ENCODE results near the gene ZBTB20.

ZBTB20 gene

DNA sequence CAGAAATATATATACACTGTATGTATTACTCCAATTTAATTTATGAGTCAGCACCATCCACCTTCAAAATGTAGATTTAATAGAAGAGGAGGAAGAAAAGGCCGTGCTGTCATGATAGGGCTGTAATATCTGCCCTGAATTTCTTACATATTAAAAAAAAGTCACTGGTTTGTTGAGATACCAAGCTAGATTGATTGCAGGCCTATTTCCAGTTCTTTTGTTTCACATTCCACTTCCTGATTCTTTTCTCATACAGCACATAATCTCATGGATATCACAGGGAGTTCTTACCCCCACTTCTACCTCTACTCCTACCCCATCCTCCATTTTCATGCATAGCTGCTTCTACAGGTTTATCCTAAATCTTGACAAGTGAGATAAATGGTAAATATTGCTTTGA is 290.3 kb downstream of the ZBTB20 start:
- no peak overlapping the region for H3K27ac Mint-ChIP-seq
- DNase-seq: no peak
- peaks cover 32% of the 10 kb centered on the region for H3K4me1 Mint-ChIP-seq
- no peak overlapping the region for H3K4me3 Mint-ChIP-seq
- H3K27me3 Mint-ChIP-seq: no peaks in the 10 kb centered on the region
- H3K36me3 Mint-ChIP-seq (ENCODE audit: low read depth): no peaks in the 10 kb centered on the region
- H3K9me3 Mint-ChIP-seq: no peaks in the 10 kb centered on the region
- no peak for ATAC-seq

DNA sequence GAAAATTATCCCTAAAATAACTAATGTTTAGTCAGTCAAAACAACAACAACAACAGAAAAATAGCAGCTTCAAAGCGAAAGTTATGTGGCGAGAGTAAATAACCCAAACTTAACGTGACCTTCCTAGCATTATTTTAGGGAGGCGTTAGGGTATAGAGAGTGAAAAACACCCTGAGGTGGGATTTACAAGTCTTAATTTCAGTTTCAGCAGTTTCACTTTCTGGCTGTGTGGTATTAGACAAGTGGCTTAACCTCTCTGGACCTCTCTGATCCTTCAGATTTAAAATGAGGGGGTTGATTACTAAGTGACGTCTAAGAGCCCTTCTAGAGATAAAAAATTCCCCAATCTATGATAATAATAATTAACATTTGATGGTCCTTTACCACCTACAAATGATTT is 291.2 kb downstream of the ZBTB20 start:
- H3K4me1 Mint-ChIP-seq: peaks cover 27% of the 10 kb centered on the region
- no peaks in the 10 kb centered on the region for H3K36me3 Mint-ChIP-seq (ENCODE audit: low read depth)
- H3K9me3 Mint-ChIP-seq: no peaks in the 10 kb centered on the region
- no peak for DNase-seq
- H3K4me3 Mint-ChIP-seq: no peak overlapping the region
- H3K27me3 Mint-ChIP-seq: no peaks in the 10 kb centered on the region
- no peak overlapping the region for H3K27ac Mint-ChIP-seq
- peak; percentile 59 for ATAC-seq

GRCh38 chr3:114852966-114853365 is 294.1 kb downstream of the ZBTB20 start:
- DNase-seq: no peak
- H3K9me3 Mint-ChIP-seq: no peaks in the 10 kb centered on the region
- H3K36me3 Mint-ChIP-seq (ENCODE audit: low read depth): no peaks in the 10 kb centered on the region
- H3K27me3 Mint-ChIP-seq: no peaks in the 10 kb centered on the region
- no peak overlapping the region for H3K27ac Mint-ChIP-seq
- H3K4me1 Mint-ChIP-seq: peaks cover 18% of the 10 kb centered on the region
- no peak overlapping the region for H3K4me3 Mint-ChIP-seq
- no peak for ATAC-seq

- Mint-ChIP-seq H3K27me3 (no peaks in the 10 kb centered on the region), H3K36me3 (ENCODE audit: low read depth) (no peaks in the 10 kb centered on the region), H3K9me3 (no peaks in the 10 kb centered on the region), H3K4me3 (no peak overlapping the region), H3K27ac (no peak overlapping the region), H3K4me1 (peaks cover 8% of the 10 kb centered on the region)
- ATAC-seq: no peak
- no peak for DNase-seq
Observed at GRCh38 chr3:114850898-114851297, 296.2 kb downstream of the ZBTB20 start.

DNA sequence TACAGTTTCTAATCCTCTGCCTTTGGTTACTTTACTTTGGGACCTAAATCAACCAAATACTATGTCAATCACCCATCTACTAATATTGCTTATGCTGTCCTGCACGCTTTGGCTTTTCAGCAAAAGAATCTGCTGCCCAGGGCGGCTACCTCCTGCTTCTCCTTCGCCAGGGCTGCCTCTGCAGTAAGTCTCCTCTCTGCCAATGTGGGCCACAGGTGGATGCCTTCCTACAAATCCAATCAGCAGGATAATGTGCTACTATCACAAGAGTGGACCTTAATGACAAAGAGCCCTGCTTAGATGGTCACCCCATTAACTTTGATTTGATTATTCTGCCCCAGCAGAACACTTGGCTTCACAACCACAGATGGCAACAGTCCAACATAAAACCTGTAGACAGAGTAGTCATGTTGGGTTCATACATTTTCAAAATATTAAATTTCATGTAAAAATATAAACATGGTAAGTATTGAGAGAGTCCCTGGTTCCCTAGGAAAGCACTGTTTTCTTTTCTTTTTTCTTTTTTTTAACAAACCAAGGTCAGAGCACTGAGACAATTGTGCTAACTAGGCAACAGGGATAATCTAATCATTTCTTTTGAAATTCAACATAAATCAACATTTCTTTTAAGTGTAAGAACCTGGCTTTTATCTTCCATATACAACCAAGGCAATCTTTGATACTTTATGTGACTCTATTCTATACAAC is 298.3 kb downstream of the ZBTB20 start:
- no peak overlapping the region for H3K4me3 Mint-ChIP-seq
- no peaks in the 10 kb centered on the region for H3K36me3 Mint-ChIP-seq (ENCODE audit: low read depth)
- no peak overlapping the region for H3K27ac Mint-ChIP-seq
- no peak for ATAC-seq
- no peak for DNase-seq
- H3K9me3 Mint-ChIP-seq: no peaks in the 10 kb centered on the region
- no peaks in the 10 kb centered on the region for H3K27me3 Mint-ChIP-seq
- no peaks in the 10 kb centered on the region for H3K4me1 Mint-ChIP-seq

DNA sequence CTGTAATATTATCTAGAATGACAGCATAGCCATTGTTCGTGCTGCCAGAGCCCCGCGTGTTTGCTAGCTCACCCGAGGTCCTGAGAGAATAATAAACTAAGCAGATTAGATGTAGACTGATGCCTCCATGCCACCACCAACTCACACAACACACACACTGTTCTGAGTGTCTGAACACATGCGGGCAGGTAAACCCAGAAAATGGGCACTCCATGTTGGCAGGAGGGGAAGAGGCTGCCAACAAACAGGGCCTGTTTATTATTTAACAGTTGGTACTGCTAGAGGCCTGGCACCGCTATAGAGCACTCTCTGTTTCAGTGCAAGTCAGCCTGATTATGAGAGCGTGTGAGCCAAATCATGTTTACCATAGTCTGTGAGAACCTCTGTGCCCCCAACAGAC is 299.0 kb downstream of the ZBTB20 start:
- Mint-ChIP-seq H3K27ac (no peak overlapping the region), H3K27me3 (no peaks in the 10 kb centered on the region), H3K9me3 (no peaks in the 10 kb centered on the region), H3K4me3 (no peak overlapping the region), H3K36me3 (ENCODE audit: low read depth) (no peaks in the 10 kb centered on the region), H3K4me1 (no peaks in the 10 kb centered on the region)
- no peak for DNase-seq
- no peak for ATAC-seq

GRCh38 chr3:114847564-114847963 is 299.5 kb downstream of the ZBTB20 start:
- no peak for DNase-seq
- Mint-ChIP-seq H3K4me3 (no peak overlapping the region), H3K27me3 (no peaks in the 10 kb centered on the region), H3K9me3 (no peaks in the 10 kb centered on the region), H3K36me3 (ENCODE audit: low read depth) (no peaks in the 10 kb centered on the region), H3K27ac (no peak overlapping the region), H3K4me1 (no peaks in the 10 kb centered on the region)
- ATAC-seq: no peak

GRCh38 chr3:114846779-114847178 is 300.3 kb downstream of the ZBTB20 start:
- ATAC-seq: no peak
- Mint-ChIP-seq H3K27me3 (no peaks in the 10 kb centered on the region), H3K4me1 (no peaks in the 10 kb centered on the region), H3K9me3 (no peaks in the 10 kb centered on the region), H3K36me3 (ENCODE audit: low read depth) (no peaks in the 10 kb centered on the region), H3K4me3 (no peak overlapping the region), H3K27ac (no peak overlapping the region)
- no peak for DNase-seq

DNA sequence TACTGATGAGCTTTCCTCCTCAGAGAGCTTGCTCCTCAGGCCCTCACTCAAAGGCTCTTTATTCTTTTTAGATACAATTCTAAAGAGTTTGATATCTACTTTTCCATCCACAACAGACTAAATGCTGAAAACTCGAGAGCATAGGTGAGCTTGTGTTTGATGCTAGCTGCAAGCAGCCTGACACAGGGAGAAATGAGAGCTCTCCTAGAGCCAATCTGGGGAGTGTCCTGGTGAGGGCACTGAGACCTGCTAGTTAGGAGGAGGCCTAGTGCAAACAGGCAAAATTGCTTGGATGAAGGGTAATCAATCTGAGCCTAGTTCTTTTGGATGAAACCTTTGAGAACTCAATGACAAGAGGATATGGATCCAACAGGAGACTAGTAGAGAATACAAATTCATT is 300.8 kb downstream of the ZBTB20 start:
- peaks cover 4% of the 10 kb centered on the region for H3K4me1 Mint-ChIP-seq
- peaks cover 3% of the 10 kb centered on the region for H3K36me3 Mint-ChIP-seq (ENCODE audit: low read depth)
- H3K27me3 Mint-ChIP-seq: no peaks in the 10 kb centered on the region
- no peak overlapping the region for H3K27ac Mint-ChIP-seq
- DNase-seq (no peak), ATAC-seq (no peak)
- H3K9me3 Mint-ChIP-seq: no peaks in the 10 kb centered on the region
- no peak overlapping the region for H3K4me3 Mint-ChIP-seq

- peaks cover 9% of the 10 kb centered on the region for H3K36me3 Mint-ChIP-seq (ENCODE audit: low read depth)
- H3K27ac Mint-ChIP-seq: no peak overlapping the region
- H3K4me3 Mint-ChIP-seq: no peak overlapping the region
- DNase-seq (no peak), ATAC-seq (peak; percentile 49)
- H3K4me1 Mint-ChIP-seq: peaks cover 4% of the 10 kb centered on the region
- H3K27me3 Mint-ChIP-seq: no peaks in the 10 kb centered on the region
- no peaks in the 10 kb centered on the region for H3K9me3 Mint-ChIP-seq
Observed at GRCh38 chr3:114841515-114841914, 305.6 kb downstream of the ZBTB20 start.

DNA sequence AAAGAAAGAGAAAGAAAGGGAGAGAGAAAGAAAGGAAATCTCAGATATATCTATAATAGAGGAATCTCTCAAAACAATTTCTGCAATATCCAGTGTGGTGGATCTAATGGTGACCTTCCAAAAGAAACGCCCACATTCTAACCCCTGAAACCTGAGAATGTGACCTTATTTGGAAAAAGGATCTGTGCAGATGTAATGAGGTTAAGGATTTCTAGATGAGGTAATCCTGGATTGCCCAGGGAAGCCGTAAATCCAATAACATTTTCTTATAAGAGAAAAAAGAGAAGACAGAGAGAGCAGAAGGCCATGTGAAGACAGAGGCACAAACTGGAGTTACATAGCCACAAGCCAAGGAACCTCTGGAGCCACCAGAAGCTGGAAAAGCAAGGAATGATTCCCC is 307.6 kb downstream of the ZBTB20 start:
- Mint-ChIP-seq H3K36me3 (ENCODE audit: low read depth) (peaks cover 9% of the 10 kb centered on the region), H3K4me3 (no peak overlapping the region), H3K27me3 (no peaks in the 10 kb centered on the region), H3K9me3 (no peaks in the 10 kb centered on the region), H3K27ac (no peak overlapping the region), H3K4me1 (peaks cover 4% of the 10 kb centered on the region)
- ATAC-seq (no peak), DNase-seq (no peak)

DNA sequence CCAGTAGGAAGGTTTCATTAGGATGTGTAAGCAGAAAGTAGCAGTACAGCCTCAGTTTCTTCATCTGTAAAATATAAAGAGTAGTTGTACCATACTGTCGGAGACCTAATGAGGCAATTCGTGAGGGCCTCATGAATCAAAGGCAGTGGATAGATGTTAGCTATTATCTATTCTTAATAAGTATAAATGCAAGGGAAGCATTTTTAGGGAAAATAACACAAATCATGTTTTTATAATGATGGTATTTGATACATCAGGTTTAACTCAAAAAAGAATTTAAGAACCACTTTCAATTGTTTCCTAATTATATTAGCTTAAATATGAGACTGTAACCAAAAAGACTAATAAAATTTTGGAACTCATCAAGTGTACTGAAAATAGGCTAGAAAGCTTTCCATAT is 309.1 kb downstream of the ZBTB20 start:
- Mint-ChIP-seq H3K4me3 (no peak overlapping the region), H3K27me3 (no peaks in the 10 kb centered on the region), H3K27ac (no peak overlapping the region), H3K4me1 (peaks cover 4% of the 10 kb centered on the region), H3K36me3 (ENCODE audit: low read depth) (peaks cover 9% of the 10 kb centered on the region), H3K9me3 (no peaks in the 10 kb centered on the region)
- ATAC-seq (no peak), DNase-seq (no peak)

DNA sequence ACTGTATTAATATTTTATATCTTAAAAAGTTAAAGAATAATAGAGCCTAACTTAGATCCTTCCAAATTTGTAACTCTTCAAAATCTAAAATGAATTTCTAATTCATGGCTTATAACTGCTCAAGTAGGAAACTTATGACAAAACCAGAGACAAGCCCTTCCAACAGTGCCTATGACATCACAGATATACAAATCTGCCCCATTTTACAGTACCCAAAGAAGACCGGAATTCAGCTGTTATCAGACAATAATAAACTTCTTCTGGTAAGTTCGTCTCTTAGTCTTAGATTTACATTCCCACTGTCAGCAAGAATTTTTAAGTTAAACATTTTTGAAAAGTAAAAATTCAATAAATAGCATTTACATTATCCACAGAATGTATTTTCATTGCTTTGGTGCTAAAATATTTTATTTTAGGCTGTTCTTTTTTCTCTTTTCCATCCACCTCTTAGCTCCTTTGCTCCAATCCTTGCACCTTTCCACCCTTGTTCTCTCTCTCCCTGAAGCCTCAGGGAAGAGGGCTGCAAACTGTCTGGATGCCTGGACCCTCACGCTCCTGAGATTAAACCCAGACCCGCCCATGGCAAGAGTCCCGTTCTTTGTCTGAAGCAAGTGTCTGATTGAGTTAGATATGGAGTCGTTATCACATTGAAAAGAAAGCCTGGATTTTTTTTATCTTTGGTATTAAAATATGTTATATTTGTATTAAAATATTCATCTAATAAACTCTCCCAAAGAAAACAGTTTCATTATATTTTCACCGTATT is 312.7 kb downstream of the ZBTB20 start:
- ATAC-seq: no peak
- Mint-ChIP-seq H3K36me3 (ENCODE audit: low read depth) (peaks cover 6% of the 10 kb centered on the region), H3K9me3 (no peaks in the 10 kb centered on the region), H3K27ac (no peak overlapping the region), H3K4me3 (no peak overlapping the region), H3K27me3 (no peaks in the 10 kb centered on the region), H3K4me1 (peaks cover 3% of the 10 kb centered on the region)
- no peak for DNase-seq

DNA sequence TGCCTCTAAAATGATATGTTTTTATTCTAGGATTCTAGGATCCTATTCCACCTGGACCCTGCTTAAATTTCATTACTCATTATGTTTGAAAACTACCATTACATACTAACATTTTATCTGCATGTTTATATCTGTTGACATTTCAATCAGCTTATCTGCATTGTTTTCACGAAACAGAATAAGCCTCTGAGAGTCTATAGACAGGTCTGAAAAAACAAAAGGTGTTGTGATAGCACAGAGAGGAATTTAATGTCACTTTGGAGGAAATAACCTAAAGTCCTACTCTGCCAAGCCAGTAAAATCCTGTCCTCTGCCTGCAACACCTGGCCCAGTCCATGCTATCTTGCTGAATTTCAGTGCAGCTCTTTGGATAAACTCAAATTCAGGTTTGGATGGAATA is 315.2 kb downstream of the ZBTB20 start:
- Mint-ChIP-seq H3K9me3 (no peaks in the 10 kb centered on the region), H3K27ac (no peak overlapping the region), H3K4me1 (peaks cover 5% of the 10 kb centered on the region), H3K4me3 (no peak overlapping the region), H3K36me3 (ENCODE audit: low read depth) (no peaks in the 10 kb centered on the region), H3K27me3 (no peaks in the 10 kb centered on the region)
- DNase-seq (no peak), ATAC-seq (no peak)

DNA sequence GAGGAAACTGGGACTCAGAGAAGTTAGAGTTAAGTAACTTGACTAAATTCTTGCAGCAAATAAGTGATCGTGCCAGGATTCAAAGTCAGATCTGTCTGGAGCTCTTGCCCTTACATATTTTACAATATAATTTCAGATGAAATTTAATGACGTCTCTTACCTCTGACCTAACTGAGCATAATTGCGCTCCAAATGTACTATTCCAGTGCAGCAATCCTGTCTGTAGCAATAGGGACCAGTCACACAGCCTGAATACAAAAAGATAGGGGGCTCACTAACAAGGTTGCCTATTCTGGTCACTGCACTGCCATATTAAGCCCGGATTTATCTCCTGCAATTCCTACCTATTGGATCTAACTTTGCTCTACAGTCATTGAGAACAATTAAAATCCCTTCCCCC is 316.4 kb downstream of the ZBTB20 start:
- H3K36me3 Mint-ChIP-seq (ENCODE audit: low read depth): no peaks in the 10 kb centered on the region
- peaks cover 5% of the 10 kb centered on the region for H3K4me1 Mint-ChIP-seq
- no peak overlapping the region for H3K4me3 Mint-ChIP-seq
- H3K9me3 Mint-ChIP-seq: no peaks in the 10 kb centered on the region
- DNase-seq: no peak
- no peak overlapping the region for H3K27ac Mint-ChIP-seq
- ATAC-seq: no peak
- H3K27me3 Mint-ChIP-seq: no peaks in the 10 kb centered on the region

All from activated naive CD8-positive, alpha-beta T cell treated with anti-CD3 and anti-CD28 coated beads, Interleukin-2, amount 50 U/mL, for 24 hours (primary cell).